ENCODE measurements around the gene TJP1.

DNA sequence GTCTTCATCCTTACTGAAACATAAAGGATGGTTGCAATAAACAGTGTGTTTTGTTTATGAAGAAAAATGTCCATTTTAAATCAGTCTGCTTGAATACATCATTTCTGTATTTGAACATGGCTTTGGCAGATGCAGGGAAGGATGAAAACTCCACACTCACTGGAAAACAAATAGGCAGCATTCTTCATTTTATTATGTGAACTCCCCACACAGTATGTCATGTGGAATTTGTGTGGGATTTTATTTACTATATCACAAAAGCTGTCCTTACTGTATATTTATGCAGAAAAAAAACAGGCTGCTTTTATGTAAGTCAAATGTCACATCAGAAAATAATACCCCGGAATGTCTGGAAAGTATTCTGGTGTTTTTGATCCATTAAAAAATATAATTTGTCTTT, 44.1 kb upstream of the TJP1 start:
- TF ChIP-seq TAF1 (IDR thresholded peaks at IDR 0.05; ENCODE audit: borderline replicate concordance, insufficient read depth, low read length) (no peak), SIN3A (IDR thresholded peaks at IDR 0.05; ENCODE audit: borderline replicate concordance, insufficient read depth, low read length) (no peak)

Measured in PFSK-1 (cell line).